IMR-90 (cell line): ENCODE data around the gene JKAMP.

ENCODE experiments used
- BHLHE40 ChIP-seq: fragments of 150-350 bp; IDR thresholded peaks from 2 replicates; pipeline ENCODE4 v1.6.1; 2016; ENCODE audit warnings: mild to moderate bottlenecking, low read depth, low read length
- CTCF ChIP-seq: conservative IDR thresholded peaks from 2 replicates; pipeline ENCODE4 v1.5.1; 2012; ENCODE audit warnings: mild to moderate bottlenecking, low read depth, low read length, improper control_type of control experiment
- ELK1 ChIP-seq: fragments of 150-350 bp; IDR thresholded peaks from 2 replicates; pipeline ENCODE4 v1.6.1; 2016; ENCODE audit warnings: low read depth, mild to moderate bottlenecking, low read length, moderate library complexity, borderline replicate concordance
- FOS ChIP-seq: fragments of 150-350 bp; IDR thresholded peaks from 2 replicates; pipeline ENCODE4 v1.6.1; 2016; ENCODE audit warnings: low read depth, low read length
- MAFK ChIP-seq: IDR thresholded peaks from 2 replicates; pipeline ENCODE4 v1.6.1; 2012; ENCODE audit warnings: low read depth, low read length, improper control_type of control experiment
- POLR2A ChIP-seq: IDR thresholded peaks from 2 replicates; pipeline ENCODE4 v1.6.1; 2012; ENCODE audit warnings: mild to moderate bottlenecking, low read depth, low read length
- TF ChIP-seq, protein P1 (sequence below): fragments of 150-350 bp; IDR thresholded peaks from 2 replicates; pipeline ENCODE4 v1.6.1; 2017; ENCODE audit warnings: mild to moderate bottlenecking, antibody characterized with exemption, low read length, low read depth

- TF ChIP-seq CTCF (no peak), POLR2A (no peak), ELK1 (no peak), MAFK (no peak), BHLHE40 (no peak), FOS (no peak)
- TF ChIP-seq, protein P1, sequence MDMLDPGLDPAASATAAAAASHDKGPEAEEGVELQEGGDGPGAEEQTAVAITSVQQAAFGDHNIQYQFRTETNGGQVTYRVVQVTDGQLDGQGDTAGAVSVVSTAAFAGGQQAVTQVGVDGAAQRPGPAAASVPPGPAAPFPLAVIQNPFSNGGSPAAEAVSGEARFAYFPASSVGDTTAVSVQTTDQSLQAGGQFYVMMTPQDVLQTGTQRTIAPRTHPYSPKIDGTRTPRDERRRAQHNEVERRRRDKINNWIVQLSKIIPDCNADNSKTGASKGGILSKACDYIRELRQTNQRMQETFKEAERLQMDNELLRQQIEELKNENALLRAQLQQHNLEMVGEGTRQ, result no peak
Measured at GRCh38 chr14:59480166-59480565, 4.2 kb upstream of the JKAMP start.
